Head of caudate nucleus (tissue), 42 donors: Measurements from ENCODE around the gene GRHL3.

Experiments used
- DNase-seq, 42 donors: peaks; one replicate each; pipeline versions ENCODE4 v3.0.0 to v3.0.0-alpha.2; 2020 to 2021; ENCODE audit warnings: mixed read lengths in 7 of 42
- intact Hi-C: fragments of 100-400 bp; cut with DNase I; formaldehyde crosslinking; loops from one replicate; pipeline ENCODE4 v1.15.0; 2022

GRHL3 gene

DNA sequence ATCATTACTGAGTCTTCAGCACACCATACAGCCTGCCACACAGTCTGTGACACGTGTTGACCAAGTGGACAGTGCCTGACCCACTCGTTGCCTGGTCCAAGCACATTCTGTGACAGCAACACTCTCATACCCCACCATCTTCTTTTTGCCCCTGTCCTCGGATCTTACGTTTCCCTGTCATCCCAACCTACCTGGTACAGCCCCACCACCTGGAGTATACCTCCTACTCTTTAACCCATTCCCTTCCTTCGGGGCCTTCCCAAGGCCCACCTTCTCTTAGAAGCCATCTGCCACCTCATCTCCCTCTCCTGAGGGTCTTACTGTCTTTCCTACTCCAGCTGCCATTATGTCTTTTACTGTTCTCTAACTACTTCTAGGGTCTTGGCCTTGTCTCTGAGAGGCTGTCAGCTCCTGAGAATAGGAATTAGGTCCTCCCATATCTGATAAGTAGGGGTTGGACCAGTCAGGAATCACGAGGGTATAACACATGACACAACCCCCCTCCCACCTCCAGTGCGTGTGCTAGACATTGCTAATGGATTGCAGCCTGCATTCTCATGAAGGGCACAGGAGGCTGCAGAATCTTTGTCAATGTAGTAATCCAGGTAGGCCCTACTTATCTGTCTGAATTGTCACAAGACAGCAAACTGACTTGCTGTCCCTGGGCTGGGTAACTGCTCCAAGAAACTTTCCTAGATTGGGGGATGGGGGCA lies 13.0 kb downstream of the GRHL3 start:
- no peak for DNase-seq
- intact Hi-C loops, result no loop called here

DNA sequence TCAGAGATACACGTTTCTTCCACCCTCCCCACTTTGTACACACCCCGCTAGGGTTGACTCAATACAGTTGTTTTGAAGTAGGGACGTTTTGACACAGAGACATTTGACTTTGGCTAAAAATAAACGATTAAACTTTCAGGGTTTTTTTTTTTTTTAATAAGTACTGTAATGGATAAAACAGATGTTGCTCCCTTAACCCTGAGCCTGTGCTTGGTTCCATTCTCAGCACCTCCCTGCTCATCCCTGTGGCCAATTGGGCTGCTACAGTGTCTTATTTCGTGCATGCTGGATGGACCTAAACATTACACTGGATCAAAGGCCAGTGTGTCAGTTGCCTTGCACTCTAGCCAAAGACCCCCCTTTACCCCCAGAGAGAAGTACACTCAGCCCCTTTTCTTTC lies 16.9 kb downstream of the GRHL3 start:
- DNase-seq, result no peak
- intact Hi-C loops, result no loop called here

DNA sequence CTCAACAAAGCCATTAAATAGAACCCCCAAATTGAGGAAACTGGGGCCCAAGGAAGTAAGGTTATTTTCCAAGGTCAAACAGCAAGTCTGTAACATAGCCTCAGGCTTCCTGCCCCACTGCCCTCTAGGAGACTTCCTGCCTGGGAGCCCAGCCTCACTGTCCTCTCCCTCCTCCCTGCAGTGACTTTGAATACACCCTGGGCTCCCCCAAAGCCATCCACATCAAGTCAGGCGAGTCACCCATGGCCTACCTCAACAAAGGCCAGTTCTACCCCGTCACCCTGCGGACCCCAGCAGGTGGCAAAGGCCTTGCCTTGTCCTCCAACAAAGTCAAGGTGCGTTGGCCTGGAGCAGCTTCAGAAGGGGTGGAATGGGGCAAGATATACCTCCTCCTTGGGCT lies 18.3 kb downstream of the GRHL3 start:
- intact Hi-C loops, result no loop called here
- DNase-seq, result no peak

DNA sequence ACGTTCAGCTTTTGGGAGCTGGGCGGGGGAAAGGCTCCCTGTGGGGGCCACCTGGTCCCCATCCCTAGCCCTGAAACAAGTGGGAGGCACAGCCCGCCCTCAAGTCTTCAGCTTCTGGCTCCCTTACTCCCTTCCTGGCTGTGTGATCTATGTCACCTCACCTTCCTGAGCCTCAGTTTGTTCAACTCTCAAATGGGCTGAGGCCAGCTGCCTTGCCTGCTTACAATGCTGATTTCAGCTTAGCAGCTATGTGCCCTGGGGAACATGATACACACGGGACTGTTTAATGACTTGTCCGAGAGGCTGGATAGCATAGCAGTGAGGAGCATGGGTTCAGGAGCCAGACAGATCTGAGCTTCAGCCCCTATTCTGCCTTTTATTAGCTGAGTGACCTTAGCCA lies 19.3 kb downstream of the GRHL3 start:
- no peak for DNase-seq
- intact Hi-C loops, result no loop called here

DNA sequence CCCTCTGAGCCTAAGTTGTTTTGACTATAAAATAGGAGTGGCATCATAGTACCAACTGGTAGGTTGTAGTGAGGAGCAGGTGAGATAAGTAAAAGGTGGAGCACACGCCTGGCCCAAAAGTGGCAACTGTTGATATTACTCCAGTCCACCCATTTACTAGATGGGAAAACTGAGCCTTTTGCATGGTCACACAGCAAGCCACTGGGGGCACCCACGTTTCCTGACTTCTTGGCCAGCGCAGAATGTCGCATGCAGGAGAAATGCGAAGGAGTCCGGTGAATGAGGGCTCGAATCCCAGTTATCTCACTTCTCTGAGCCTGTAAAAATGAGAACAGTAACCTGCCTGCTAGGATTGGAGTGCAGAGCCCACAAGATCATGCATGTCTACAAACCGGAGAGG lies 20.8 kb downstream of the GRHL3 start:
- DNase-seq, result no peak
- intact Hi-C loops, result no loop called here

DNA sequence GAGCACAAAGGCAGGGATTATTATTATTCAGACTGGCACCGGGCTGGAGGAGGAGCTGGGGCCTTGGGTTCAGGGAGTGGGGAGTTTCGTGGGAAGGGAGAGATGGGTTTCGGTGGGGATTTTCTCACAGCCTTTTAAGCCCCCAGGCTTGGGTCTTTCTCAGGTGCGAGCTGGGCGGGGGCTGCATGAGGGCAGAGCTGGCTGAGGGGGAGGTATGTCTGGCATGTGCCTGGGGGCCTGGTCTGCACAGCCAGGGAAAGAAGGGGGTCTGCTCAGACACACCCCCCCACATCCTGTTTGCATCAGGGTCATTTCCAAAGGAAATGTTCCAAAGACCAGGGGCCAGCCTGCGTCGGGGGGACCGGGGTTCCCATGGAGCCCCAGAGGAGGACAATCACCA lies 21.6 kb downstream of the GRHL3 start:
- intact Hi-C loops, result no loop called here

DNA sequence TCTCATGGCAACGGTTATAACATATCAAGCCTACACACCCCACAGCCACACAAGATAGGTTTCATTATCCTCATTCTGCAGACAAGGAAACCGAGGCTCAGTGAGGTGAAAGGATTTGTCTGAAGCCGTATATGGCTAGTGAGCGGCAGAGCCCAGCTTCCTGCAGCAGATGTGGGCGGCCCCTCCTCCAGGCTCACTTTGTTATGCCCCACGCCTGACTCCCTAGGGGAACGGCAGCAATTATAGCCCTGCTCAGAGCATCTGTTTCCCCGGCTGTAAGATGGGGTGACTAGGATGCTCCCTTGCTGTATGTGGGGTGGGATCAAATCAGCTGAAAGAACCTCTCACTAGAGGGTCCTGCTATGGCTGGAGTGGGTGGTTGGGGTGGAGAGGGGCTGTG lies 22.1 kb downstream of the GRHL3 start:
- intact Hi-C loops, result no loop called here
- peak in 2 of 42 donors; percentile 36 to 51 for DNase-seq

More for the DNA sequence above, 21.6 kb downstream of the GRHL3 start:
- no peak for DNase-seq

DNA sequence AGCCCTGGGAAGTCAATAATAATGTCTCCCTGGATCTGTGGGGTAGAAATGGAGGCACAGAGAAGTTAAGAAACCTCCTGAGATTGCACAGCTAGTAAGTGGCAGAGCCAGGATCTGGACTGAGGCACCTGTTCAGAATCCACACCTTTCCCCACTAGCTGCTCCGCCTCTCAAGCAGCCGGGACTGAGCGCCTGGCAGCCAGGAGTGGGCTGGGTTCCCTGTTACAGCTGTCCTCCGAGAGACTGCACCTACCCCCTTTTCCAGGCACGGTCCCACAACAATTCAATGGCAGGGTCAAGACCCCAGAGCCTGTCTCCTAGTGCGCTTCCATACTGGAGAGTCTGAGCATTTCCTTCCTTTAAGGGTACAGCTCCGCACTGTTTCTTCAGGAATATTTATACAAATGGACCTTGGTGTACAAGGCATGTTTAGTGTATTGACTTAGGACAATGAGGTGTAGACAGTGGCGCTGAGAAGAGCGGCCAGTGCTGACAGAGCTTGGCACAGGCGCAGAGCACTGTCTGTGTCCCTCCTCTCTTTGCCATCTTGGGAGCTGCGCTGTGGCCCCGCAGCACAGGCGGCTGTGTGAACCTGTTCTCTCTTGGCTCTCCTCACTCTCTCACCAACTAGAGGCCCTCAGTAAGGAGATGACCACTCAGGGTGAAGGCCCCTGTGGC lies 24.4 kb downstream of the GRHL3 start:
- intact Hi-C loops, result no loop called here
- DNase-seq, result no peak

DNA sequence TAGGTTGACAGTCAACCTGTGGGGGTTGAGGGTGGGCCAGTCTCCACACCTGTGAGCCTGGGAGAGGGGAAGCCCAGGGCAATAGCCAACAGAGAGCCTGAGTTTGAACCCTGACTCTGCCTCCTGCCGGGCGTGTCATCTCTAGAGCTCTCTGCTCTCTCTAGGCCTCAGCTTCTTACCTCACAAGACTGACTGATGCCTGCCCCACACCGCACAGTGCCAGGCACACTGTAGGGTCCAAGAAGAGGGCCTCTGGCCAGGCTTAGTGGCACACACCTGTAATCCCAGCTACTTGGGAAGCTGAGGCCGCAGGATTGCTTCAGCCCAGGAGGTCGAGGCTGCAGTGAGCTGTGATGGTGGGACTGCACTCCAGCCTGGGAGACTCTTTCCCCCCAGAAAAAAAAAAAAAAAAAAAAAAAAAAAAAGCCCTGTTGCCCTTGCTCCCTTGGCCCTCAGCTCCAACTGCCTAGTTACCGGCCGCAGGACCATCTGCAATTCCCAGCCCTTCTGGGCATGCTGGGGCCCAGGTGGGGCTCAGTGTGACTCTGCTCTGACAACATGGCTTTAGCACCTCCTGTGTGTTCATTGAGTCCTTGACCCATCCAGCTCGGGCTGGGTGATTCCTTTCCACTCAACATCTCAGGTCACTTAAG lies 25.1 kb downstream of the GRHL3 start:
- no peak for DNase-seq
- intact Hi-C loops, result no loop called here

DNA sequence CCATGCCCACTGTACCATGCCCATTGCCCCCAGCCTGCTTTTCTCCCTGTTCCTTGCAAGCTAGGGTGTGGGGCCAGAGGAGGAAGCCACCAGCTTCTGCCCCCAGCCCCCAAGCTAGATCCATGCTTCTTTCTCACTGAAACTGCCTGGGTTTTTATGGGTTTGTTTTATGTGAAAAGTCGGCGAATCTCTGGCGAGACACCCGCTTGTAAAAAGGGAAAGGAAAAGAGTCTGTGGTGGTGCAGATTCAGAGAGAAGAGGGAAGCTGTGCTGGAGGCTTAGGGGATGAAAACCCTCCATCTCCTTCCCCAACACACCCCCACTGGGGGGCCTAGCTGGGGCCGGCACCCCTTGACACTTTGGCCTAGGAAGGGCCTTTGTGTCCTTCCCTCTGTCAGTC lies 26.2 kb downstream of the GRHL3 start:
- intact Hi-C loops, result no loop called here

DNA sequence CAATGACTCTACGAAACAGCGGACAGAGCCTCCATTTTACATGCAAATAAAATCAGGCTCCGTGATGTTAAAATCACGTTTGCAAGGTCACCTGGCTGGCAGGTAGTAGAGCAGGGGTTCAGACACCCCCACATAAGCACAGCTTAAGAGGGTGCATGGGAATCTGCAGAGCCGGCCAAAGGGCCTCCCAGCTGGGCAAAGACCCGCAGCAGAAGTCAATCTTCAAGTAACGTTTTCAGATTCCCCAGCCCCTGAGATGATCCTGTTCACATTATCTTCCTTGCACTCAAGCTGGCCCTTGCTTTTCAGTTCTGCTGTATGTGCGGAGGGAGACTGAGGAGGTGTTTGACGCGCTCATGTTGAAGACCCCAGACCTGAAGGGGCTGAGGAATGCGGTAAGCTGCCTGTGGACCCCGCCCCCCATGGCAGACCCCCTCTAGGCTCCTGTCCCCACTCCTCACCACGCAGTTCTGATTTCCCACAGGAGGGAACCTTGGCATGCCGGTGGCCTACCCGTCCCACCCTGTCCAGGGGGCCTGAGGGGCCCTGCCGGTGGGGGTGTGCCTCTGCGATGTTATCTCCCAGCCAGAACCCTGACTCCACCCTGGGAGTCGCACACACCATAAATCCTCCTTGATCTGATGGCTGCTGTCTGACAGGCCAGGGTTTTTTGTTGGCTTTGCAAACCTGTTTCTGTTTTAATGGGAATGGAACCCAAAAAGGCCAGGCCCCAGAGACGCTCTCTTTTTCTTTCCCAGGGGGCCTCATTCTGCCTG lies 28.2 kb downstream of the GRHL3 start:
- DNase-seq, result no peak

More for the DNA sequence above, 26.2 kb downstream of the GRHL3 start:
- DNase-seq, result no peak

DNA sequence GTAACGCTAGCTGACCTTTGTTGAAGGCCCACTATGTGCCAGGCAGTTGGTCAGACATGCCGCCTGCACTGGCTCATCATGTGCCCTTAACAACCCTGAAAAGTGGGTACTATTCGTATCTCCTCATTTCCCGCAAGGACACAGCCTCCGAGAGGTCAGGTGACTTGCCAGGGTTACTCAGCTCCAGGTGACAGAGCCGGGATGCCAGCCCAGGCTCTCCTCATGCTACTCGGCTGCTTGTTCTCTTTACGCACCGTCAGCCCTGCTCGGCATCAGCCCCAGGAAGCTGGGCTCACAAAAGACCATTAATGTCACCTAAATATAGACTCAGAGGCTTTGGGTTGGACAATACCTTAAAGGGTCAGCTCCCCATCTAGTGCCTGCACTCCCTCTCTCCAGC lies 29.0 kb downstream of the GRHL3 start:
- no peak for DNase-seq

More for the DNA sequence above, 28.2 kb downstream of the GRHL3 start:
- intact Hi-C loops, result no loop called here

DNA sequence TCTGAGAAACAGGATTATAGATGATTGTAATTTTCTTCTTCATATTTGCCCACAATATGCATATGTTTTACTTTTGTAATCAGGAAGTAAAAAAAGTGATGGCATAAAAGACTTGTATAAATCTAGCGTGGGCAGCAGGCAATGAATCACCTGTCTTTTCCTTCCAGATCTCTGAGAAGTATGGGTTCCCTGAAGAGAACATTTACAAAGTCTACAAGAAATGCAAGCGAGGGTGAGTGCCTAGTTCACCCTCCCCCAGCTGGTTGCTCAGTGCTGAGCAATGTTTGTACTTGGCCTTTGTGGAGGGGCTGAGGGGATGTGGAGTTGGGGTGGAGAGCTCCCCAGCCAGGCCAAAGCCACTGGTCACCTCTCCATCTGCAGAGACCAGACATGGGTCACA lies 30.7 kb downstream of the GRHL3 start:
- peak in 34 of 42 donors; percentile 15 to 83 (median 44) for DNase-seq
- intact Hi-C loops, result no loop called here

More for the DNA sequence above, 29.0 kb downstream of the GRHL3 start:
- intact Hi-C loops, result no loop called here

DNA sequence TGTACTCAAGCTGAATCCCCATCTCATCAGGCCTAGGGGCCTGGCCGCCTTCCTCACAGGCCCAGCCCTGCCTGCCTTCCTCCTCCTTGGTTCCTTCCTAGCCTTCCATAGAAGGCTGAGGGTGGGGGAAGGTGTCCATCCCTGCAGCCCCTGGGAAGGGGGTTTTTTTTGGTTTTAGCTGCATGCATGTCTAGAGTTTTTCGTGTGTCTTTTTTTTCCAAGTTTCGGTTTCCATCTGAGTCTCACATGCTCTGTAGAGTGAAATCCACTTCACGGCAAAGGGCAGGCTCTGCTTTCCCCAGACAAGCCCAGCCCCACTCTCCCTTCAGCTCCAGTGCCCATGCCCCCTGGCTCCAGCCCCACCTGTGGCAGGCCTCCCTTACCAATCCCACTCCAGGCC lies 32.1 kb downstream of the GRHL3 start:
- no peak for DNase-seq
- intact Hi-C loops, result no loop called here

DNA sequence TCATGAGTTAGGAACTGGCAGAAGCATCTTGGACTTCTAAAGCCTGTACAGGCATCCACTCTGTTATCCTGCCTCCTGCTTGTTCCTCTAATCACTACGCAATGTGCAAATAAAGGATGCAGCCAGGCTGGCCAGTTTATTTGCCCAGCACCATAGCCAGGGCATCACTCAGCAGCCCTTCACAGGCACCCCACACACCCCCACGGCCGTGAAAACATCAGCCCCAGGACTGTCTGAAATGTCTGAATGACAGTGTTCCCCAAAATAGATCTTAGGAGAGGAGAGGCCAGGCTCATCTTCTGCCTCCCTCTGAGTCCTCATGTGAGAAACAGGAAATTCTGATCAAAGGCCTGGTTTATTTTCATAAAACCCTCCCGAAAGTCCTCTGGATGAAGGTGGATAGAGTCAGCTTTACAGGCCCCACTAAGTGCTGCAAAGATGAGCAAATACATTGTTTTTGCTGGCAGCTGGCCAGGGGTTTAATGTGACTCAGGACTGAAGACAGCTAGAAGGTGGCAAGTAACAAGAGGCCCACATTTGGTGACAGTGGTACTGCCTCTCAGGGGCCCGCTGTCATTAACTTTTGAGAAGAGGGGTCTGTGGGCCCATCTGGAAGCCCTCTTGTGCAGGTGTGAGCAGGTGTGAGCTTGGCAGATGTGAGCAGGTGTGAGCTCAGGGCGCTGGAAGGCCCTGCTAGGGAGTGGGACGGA lies 32.9 kb downstream of the GRHL3 start:
- intact Hi-C loops, result no loop called here
- no peak for DNase-seq

DNA sequence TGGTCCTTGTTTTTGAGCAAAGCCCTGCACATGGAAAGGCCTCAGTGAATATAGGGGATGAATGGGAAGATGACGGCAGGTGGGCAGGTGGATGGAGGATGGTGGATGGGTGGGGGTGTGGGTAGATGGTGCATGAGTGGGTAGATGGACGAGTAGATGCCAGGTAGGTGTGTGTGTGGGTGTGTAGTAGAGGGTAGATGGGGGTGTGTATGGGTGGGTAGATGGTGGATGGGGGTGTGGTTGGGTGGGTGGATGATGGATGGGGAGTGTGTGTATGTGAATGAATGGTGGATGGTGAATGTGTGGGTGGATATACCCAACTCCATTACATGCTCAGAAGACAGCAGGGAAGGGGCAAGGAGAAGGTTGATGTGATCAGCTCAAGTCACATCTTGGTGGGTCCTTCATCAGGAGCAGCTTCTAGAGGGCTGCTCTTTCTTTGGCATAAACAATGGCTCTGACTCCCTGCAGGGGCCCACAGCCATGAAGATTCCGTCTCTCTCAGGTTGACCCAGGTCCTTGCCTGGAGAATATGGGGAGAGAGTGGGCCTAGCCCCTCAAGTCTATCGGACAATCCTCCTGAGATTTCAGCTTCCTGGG lies 34.2 kb downstream of the GRHL3 start:
- intact Hi-C loops, result no loop called here
- no peak for DNase-seq

DNA sequence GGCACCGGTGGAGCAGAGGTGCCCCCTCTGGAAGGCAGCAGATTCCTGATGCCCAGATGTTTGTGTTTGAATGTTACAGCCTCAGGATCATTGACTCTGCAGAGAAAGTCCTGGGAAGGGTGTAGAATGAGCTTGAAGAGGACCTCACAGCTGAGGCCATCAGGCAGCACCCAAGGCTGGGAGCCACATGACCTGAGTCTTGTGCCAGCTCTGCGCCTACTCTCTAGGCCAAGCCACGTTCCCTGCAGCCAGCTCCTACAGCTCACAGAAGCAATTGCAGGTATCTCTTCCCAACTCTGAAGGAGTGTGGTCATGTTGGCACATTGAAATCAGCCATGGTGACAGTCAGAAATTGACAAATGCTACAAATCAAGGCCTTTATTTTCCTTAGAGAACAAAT lies 36.3 kb downstream of the GRHL3 start:
- intact Hi-C loops, result no loop called here
- DNase-seq, result no peak

DNA sequence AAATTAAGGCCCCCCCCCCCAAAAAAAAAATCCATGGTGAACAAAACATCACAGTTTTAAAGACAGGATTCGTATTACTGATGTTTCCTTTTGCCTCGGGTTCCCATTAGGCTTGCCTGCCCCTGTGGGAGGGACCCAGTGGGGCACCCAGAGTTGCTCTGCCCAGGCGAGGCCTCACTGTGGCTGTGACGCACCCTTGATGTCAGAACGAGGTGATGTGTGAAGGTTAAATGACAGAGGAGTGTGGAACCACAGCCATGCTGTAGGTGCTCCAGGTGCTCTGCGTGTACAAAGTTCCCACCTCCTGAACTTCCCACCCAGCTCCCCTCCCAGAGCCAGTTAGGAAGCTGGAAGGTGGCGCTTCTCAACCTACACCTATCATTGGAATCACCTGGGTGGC lies 37.9 kb downstream of the GRHL3 start:
- intact Hi-C loops, result no loop called here
- no peak for DNase-seq

DNA sequence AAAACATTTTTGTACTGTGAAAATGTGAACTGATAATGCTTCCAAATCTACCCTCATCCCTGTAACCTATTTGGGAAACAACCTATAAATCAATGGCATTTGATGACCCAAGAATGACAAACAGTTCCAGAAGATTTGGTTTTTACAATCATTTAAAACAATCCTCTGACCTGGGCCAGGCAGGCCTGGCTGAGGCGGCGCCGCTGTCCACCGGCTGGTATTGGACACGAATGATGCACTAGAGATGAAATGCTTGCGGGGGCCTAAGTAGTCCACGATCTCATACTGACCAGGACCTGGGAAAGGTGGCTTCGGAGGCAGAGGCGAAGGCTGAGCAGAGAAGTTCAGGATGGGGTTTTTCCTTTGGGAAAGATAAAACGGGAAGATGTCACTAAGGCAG lies 41.5 kb downstream of the GRHL3 start:
- intact Hi-C loops, result no loop called here
- DNase-seq, result no peak
